Stimulated activated CD4-positive, alpha-beta T cell treated with anti-CD3 and anti-CD28 coated beads, Interleukin-2, amount 100 ng/mL, for 4 hours (primary cell): ENCODE results near the gene CCNG1.

Source experiments
- DNase-seq: peaks from one replicate; pipeline ENCODE4 v3.0.0-alpha.2; 2020; ENCODE audit warnings: low read depth

The CCNG1 gene

DNA sequence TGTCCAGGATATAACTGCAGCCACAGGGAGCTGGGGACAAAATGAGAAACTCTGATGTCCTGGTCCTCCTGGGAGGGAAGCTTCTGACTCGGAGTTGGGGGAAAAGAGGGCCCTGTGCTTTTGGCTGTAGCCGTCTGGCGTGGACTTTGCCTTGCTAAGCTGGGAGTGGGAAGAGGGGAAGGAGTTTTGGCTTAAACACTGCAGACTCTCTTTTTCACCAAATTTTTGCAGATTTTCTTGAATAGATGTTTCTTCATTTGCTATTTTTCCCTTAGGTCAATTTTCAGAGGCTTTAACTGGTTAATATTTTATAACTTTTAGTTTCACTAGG, 52.3 kb downstream of the CCNG1 start:
- DNase-seq, result no peak
